22Rv1 (cell line): ENCODE data around the gene ADAMTS16.

Experiments
- ZFX ChIP-seq: fragments of 450-650 bp; IDR thresholded peaks from 2 replicates; pipeline ENCODE4 v1.6.1; 2017; ENCODE audit warnings: antibody characterized with exemption, borderline replicate concordance
- TF ChIP-seq, protein P1 (sequence below): fragments of 450-650 bp; IDR thresholded peaks from 2 replicates; pipeline ENCODE4 v1.5.1; 2017; ENCODE audit warnings: mild to moderate bottlenecking

DNA sequence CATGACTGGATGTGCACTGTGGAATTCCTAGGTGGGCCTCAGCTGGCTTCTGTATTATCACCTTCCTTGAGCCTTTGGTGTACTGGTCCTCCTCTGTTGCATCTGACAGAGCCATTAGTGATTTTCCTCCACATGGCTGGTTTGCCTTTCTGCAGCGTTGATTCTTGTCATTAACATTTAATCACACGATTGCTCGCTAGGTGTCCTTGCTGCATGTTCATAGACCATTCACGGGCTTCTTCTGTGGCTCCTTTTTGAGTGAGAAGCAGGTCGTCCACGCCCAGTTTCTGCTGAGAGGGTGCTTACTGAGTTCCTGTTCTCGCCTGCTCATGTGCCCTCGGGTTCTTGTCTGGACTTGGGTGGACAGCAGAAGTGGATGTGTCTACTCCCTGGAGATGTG lies 29.3 kb downstream of the ADAMTS16 start:
- TF ChIP-seq, protein P1, sequence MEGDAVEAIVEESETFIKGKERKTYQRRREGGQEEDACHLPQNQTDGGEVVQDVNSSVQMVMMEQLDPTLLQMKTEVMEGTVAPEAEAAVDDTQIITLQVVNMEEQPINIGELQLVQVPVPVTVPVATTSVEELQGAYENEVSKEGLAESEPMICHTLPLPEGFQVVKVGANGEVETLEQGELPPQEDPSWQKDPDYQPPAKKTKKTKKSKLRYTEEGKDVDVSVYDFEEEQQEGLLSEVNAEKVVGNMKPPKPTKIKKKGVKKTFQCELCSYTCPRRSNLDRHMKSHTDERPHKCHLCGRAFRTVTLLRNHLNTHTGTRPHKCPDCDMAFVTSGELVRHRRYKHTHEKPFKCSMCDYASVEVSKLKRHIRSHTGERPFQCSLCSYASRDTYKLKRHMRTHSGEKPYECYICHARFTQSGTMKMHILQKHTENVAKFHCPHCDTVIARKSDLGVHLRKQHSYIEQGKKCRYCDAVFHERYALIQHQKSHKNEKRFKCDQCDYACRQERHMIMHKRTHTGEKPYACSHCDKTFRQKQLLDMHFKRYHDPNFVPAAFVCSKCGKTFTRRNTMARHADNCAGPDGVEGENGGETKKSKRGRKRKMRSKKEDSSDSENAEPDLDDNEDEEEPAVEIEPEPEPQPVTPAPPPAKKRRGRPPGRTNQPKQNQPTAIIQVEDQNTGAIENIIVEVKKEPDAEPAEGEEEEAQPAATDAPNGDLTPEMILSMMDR, result no peak
- TF ChIP-seq ZFX, result no peak
